OCI-LY7 (cell line): Measurements from ENCODE around the gene RHOT1. TPM values are rescaled to one million over a fixed set of nuclear protein-coding genes. Genes with fewer than 3 reads are reported as not detected.

ENCODE experiments used
- BruUV-seq: library from RNA; stranded (reverse); fragments of 400-500 nt; replicated peaks from 2 replicates; lab custom pipeline; 2021; lab: Mats Ljungman, UMichigan
- CTCF ChIA-PET: fragments of 300-600 bp; sonication (Branson Sonifier 250); formaldehyde crosslinking; loops from one replicate; lab custom pipeline; 2022; ENCODE audit warnings: antibody characterized with exemption; ENCODE audit not compliant: unreplicated experiment; lab: Charles Lee
- POLR2A ChIA-PET: fragments of 300-600 bp; sonication (Branson Sonifier 250); formaldehyde crosslinking; loops from one replicate; lab custom pipeline; 2022; ENCODE audit warnings: antibody characterized with exemption; lab: Charles Lee
- DNase-seq: peaks from one replicate; pipeline ENCODE4 v3.0.0-alpha.2; 2015; ENCODE audit warnings: low spot score
- H2AFZ ChIP-seq: fragments of 200-600 bp; sonication (generic), shearing (Covaris generic); 2 replicates; pipeline ENCODE4 v1.6.1; 2014; ENCODE audit warnings: mild to moderate bottlenecking, antibody characterized with exemption, low read length, moderate library complexity
- H3K27ac ChIP-seq: fragments of 200-600 bp; sonication (generic); 2 replicates; pipeline ENCODE4 v1.5.1; 2014; ENCODE audit warnings: mixed run types, low read depth, mild to moderate bottlenecking, moderate library complexity, low read length, inconsistent platforms; ENCODE audit not compliant: poor library complexity, severe bottlenecking
- H3K36me3 ChIP-seq: fragments of 200-600 bp; sonication (generic); 2 replicates; pipeline ENCODE4 v1.6.1; 2014; ENCODE audit warnings: mild to moderate bottlenecking, antibody characterized with exemption, low read length, moderate library complexity, mixed read lengths; ENCODE audit not compliant: insufficient read depth
- H3K4me1 ChIP-seq: fragments of 200-600 bp; sonication (generic); 2 replicates; pipeline ENCODE4 v1.5.1; 2014; ENCODE audit warnings: mild to moderate bottlenecking, low read length; ENCODE audit not compliant: insufficient read depth, poor library complexity, severe bottlenecking
- H3K4me2 ChIP-seq: fragments of 200-600 bp; sonication (generic); 2 replicates; pipeline ENCODE4 v1.6.1; 2014; ENCODE audit warnings: mild to moderate bottlenecking, low read length
- H3K4me3 ChIP-seq: fragments of 200-600 bp; sonication (generic); 2 replicates; pipeline ENCODE4 v1.5.1; 2014; ENCODE audit warnings: mild to moderate bottlenecking, low read depth, low read length; ENCODE audit not compliant: poor library complexity, severe bottlenecking
- H3K79me2 ChIP-seq: fragments of 200-600 bp; sonication (generic); 2 replicates; pipeline ENCODE4 v1.6.1; 2016; ENCODE audit warnings: low read depth, mild to moderate bottlenecking, low read length, moderate library complexity, mixed read lengths; ENCODE audit not compliant: insufficient read depth
- H3K9me2 ChIP-seq: fragments of 200-600 bp; sonication (generic); 2 replicates; pipeline ENCODE4 v1.6.1; 2016; ENCODE audit warnings: mild to moderate bottlenecking, low read length, mixed read lengths; ENCODE audit not compliant: insufficient read depth
- H3K9me3 ChIP-seq: fragments of 200-600 bp; sonication (generic); 2 replicates; pipeline ENCODE4 v1.6.1; 2014; ENCODE audit warnings: mild to moderate bottlenecking, mixed run types, low read length, mixed read lengths
- H4K20me1 ChIP-seq: fragments of 200-600 bp; sonication (generic); 2 replicates; pipeline ENCODE4 v1.6.1; 2014; ENCODE audit warnings: mild to moderate bottlenecking, antibody characterized with exemption, low read length, moderate library complexity, mixed read lengths; ENCODE audit not compliant: insufficient read depth
- EZH2phosphoT487 ChIP-seq: fragments of 200-600 bp; sonication (generic); IDR thresholded peaks from 2 replicates; pipeline ENCODE4 v1.6.1; 2018; ENCODE audit warnings: low read depth, borderline replicate concordance, mild to moderate bottlenecking, mixed run types, antibody characterized with exemption, low read length, moderate library complexity, mixed read lengths
- intact Hi-C: fragments of 100-400 bp; cut with micrococcal nuclease; formaldehyde crosslinking; loops from one replicate; pipeline ENCODE4 v1.10.0; 2022; ENCODE audit not compliant: unreplicated experiment
- total RNA-seq, 2 experiments: library from RNA; depleted of rRNA in 1 of 2; stranded (reverse); fragments of >200 nt in 1 of 2; shearing (Covaris generic) in 1 of 2; gene quantifications; 2 replicates each; pipeline ENCODE4 v1.2.3, GENCODE V29; 2014 to 2022
- TF ChIP-seq, protein P1 (sequence below): fragments of 200-600 bp; sonication (generic); conservative IDR thresholded peaks from 2 replicates; pipeline ENCODE4 v1.5.1; 2014; ENCODE audit warnings: mild to moderate bottlenecking, antibody characterized with exemption, low read length, moderate library complexity, mixed read lengths

Gene RHOT1
- total RNA-seq, 2 experiments from 2014 or later, result 19.4 to 24.2 TPM

DNA sequence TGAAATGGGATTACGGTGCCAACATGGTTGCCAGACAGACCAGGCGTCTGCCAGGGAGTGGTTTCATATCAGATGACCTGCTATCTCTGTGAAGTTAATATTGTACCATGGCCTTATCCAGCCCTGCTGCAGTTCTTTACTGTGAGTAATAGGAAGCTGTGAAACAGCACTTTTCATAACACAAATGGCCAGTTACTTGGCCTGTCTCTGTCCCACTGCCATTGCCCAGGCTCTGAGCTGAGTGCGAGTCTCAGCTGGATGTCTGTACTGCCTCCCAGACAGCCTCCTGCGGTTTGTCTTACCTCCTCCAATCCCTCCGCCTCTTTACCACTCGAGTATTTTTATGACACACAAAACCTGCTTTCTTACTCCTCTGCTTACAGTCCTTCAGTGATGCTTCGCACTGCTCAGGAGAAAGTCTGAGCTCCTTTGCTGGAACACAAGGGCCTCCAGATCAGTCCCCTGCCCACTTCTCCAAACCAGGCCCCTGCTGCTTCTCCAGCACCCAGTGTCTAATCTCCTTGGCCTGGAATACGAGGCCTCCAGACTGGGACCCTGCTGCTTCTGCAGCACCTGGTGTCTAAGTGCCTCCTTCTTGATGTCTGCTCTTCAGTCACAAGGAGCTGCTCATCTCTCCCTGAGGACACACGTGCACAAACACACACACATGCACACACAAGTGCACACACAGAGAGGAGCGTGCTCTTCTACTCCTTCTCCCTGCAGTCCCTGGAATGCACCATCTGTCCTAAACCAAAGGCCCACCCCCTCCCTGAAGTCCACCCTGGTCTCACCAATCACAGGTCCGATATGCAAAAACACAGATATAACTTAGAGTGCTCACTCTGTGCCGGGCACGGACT lies 17.1 kb upstream of the RHOT1 start:
- Histone ChIP-seq H3K4me2 (no peak overlapping the region), H2AFZ (no peak overlapping the region), H4K20me1 (no peaks in the 10 kb centered on the region), H3K27ac (no peak overlapping the region), H3K79me2 (no peaks in the 10 kb centered on the region), H3K4me3 (no peak overlapping the region), H3K4me1 (peaks cover 12% of the 10 kb centered on the region), H3K9me3 (no peaks in the 10 kb centered on the region), H3K36me3 (no peaks in the 10 kb centered on the region), H3K9me2 (no peaks in the 10 kb centered on the region)
- intact Hi-C loops, result no loop called here
- CTCF ChIA-PET, result interaction anchor here (0.6 kb wide), 1 partner anchor 319 kb away, joined by 3 read pairs; the partner anchor contains the start of gene PSMD11
- BruUV-seq, result no TSS peak
- TF ChIP-seq, protein P1, sequence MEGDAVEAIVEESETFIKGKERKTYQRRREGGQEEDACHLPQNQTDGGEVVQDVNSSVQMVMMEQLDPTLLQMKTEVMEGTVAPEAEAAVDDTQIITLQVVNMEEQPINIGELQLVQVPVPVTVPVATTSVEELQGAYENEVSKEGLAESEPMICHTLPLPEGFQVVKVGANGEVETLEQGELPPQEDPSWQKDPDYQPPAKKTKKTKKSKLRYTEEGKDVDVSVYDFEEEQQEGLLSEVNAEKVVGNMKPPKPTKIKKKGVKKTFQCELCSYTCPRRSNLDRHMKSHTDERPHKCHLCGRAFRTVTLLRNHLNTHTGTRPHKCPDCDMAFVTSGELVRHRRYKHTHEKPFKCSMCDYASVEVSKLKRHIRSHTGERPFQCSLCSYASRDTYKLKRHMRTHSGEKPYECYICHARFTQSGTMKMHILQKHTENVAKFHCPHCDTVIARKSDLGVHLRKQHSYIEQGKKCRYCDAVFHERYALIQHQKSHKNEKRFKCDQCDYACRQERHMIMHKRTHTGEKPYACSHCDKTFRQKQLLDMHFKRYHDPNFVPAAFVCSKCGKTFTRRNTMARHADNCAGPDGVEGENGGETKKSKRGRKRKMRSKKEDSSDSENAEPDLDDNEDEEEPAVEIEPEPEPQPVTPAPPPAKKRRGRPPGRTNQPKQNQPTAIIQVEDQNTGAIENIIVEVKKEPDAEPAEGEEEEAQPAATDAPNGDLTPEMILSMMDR, result no peak
- TF ChIP-seq EZH2phosphoT487, result no peak
- no peak for DNase-seq
- POLR2A ChIA-PET, result no interaction called here

DNA sequence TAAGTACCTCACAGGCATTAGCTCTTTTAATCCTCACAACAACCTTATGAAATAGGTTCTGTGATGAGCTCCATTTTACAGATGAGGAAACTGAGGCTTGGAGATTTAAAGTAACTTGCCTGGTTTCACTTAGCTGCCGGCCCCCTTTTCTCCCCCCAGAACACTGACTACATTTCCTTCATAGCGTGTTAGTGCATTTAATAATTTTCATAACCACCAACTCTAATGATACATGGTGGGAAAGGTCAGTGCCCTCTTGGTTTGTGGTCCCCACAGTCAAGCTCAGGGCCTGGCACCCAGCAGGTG lies 16.5 kb upstream of the RHOT1 start:
- H3K27ac ChIP-seq, result no peak overlapping the region
- no peak for DNase-seq
- H3K9me3 ChIP-seq, result no peaks in the 10 kb centered on the region
- no peaks in the 10 kb centered on the region for H3K79me2 ChIP-seq
- no peaks in the 10 kb centered on the region for H4K20me1 ChIP-seq
- H2AFZ ChIP-seq, result no peak overlapping the region
- TF ChIP-seq, protein P1, result no peak
- no peak for TF ChIP-seq EZH2phosphoT487
- no peaks in the 10 kb centered on the region for H3K36me3 ChIP-seq
- CTCF ChIA-PET, result no interaction called here
- no peaks in the 10 kb centered on the region for H3K9me2 ChIP-seq
- POLR2A ChIA-PET, result no interaction called here
- no peak overlapping the region for H3K4me2 ChIP-seq
- BruUV-seq, result no TSS peak
- intact Hi-C loops, result no loop called here
- peaks cover 12% of the 10 kb centered on the region for H3K4me1 ChIP-seq
- H3K4me3 ChIP-seq, result no peak overlapping the region

DNA sequence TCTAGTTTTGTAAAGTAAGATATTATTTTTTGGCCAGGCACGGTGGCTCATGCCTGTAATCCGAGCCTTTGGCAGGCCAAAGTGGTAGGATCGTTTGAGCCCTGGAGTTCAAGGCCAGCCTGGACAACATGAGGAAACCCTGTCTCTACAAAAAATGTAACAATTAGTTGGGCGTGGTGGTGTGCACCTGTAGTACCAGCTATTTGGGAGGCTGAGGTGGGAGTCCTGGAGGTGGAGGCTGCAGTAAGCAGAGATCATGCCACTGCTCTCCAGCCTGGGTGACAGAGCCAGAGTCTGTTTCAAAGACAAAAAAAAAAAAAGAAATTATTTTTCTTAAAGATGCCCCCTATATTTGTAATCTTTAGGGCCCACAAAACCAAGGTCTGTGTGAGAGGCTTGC lies 16.0 kb upstream of the RHOT1 start:
- H3K4me3 ChIP-seq, result no peak overlapping the region
- H3K9me2 ChIP-seq, result no peaks in the 10 kb centered on the region
- H4K20me1 ChIP-seq, result no peaks in the 10 kb centered on the region
- H3K4me1 ChIP-seq, result peaks cover 12% of the 10 kb centered on the region
- no peaks in the 10 kb centered on the region for H3K79me2 ChIP-seq
- CTCF ChIA-PET, result no interaction called here
- no peak overlapping the region for H3K27ac ChIP-seq
- no peaks in the 10 kb centered on the region for H3K36me3 ChIP-seq
- no peaks in the 10 kb centered on the region for H3K9me3 ChIP-seq
- no peak for TF ChIP-seq EZH2phosphoT487
- TF ChIP-seq, protein P1, result no peak
- no peak overlapping the region for H3K4me2 ChIP-seq
- BruUV-seq, result no TSS peak
- no peak for DNase-seq
- POLR2A ChIA-PET, result no interaction called here
- H2AFZ ChIP-seq, result no peak overlapping the region
- intact Hi-C loops, result no loop called here
